Astrocyte of the spinal cord (primary cell): Measurements from ENCODE around the gene JUND.

Experiments
- DNase-seq: peaks from one replicate; pipeline ENCODE4 v3.0.0; 2011; ENCODE audit warnings: low read depth, low spot score
- H3K4me3 ChIP-seq: 2 replicates; pipeline ENCODE4 v1.5.1; 2011; ENCODE audit warnings: low read depth, mild to moderate bottlenecking, low read length, moderate library complexity
- in situ Hi-C: cut with HindIII; loops from 2 replicates; pipeline ENCODE4 v1.10.0; 2017; ENCODE audit warnings: low sequenced_read_pairs
- TF ChIP-seq, protein P1 (sequence below): IDR thresholded peaks from 2 replicates; pipeline ENCODE4 v1.5.1; 2012; ENCODE audit warnings: low read depth, mild to moderate bottlenecking, low read length, inconsistent platforms

JUND gene

DNA sequence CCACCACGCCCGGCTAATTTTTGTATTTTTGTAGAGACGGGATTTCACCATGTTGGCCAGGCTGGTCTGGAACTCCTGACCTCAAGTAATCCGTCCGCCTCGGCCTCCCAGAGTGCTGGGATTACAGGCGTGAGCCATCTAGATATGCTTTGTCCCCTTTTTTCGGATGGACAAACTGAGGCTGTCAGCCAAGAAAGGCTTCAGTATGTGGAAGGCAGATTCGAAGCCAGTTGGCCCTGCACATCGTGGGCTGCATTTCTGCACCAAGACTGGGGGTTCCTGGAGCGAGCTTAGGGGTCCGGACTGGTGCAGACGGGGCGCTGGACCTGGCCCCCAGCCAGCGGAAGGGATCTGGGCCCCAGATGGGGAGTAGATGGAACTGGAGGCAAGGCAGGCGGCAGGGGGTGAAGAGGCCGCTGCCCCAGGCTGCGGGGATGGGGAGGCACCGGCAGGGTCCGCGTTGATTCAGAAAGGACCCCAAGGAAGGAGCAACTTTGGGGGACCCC is 9.7 kb upstream of the JUND start:
- H3K4me3 ChIP-seq: peak overlapping the region; percentile 57
- DNase-seq: no peak
- in situ Hi-C loops: no loop called here

DNA sequence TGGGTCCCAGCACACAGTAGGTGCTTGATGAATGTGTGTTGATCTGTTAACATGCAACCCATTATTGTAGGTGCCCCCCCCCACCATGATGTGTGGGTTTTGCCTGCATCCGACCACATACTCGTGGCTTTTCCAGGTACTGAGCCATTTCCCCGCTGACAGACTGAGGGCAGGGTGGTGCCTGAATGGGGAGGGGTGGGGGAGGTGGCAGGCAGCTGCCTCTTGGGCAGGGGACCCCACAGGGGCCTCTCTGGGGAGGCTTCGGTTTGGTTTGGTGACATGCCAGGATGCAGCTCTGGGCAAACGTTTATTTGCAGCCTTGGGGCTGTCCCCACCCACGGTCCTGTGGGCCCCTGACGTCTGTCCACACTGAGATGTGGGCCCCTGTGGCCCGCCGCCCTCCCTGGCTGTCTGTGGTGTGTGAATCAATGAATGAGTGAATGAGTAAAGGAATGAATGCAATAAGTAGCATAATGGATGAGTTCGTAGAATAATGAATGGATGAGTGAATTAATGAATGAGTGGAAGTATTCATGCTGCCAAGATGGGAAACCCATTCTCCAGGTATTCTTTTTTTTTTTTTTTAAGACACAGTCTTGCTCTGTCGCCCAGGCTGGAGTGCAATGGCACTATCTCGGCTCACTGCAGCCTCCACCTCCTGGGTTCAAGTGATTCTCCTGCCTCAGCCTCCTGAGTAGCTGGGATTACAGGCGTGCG is 9.0 kb upstream of the JUND start:
- H3K4me3 ChIP-seq: no peak overlapping the region
- in situ Hi-C loops: no loop called here
- DNase-seq: no peak
- TF ChIP-seq, protein P1, sequence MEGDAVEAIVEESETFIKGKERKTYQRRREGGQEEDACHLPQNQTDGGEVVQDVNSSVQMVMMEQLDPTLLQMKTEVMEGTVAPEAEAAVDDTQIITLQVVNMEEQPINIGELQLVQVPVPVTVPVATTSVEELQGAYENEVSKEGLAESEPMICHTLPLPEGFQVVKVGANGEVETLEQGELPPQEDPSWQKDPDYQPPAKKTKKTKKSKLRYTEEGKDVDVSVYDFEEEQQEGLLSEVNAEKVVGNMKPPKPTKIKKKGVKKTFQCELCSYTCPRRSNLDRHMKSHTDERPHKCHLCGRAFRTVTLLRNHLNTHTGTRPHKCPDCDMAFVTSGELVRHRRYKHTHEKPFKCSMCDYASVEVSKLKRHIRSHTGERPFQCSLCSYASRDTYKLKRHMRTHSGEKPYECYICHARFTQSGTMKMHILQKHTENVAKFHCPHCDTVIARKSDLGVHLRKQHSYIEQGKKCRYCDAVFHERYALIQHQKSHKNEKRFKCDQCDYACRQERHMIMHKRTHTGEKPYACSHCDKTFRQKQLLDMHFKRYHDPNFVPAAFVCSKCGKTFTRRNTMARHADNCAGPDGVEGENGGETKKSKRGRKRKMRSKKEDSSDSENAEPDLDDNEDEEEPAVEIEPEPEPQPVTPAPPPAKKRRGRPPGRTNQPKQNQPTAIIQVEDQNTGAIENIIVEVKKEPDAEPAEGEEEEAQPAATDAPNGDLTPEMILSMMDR: no peak

More for the DNA sequence above, 9.7 kb upstream of the JUND start:
- TF ChIP-seq, protein P1: peak; percentile 17

DNA sequence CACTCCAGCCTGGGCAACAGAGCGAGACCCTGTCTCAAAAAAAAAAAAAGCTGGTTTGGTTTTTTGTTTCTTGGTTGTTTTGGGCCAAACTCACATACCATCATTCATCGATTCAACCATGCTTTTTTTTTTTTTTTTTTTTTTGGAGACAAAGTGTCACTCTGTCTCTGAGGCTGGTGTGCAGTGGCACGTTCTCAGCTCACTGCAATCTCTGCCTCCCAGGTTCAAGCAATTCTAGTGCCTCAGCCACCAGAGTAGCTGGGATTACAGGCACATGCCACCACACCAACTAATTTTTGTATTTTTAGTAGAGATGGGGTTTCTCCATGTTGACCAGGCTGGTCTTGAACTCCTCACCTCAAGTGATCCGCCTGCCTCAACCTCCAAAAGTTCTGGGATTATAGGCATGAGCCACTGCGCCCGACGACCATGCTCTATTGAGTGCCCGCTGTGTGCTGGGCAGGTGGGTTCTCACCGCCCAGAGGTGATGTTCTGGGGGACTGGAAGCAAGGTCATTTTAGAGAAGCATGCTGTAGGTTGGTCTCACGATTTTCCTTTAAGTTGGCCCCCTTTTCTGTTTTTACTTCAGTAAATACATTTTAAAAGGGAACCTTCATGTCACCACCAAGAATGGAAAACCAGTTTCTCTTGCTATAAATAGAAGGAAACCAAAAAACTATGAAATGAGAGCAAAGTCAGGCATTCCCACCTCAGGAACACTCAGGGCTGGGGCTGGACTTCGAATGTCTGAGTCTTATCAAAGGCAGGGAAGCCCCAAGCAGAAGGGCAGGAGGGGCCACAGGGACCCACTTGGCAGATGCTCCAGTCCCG is 8.3 kb upstream of the JUND start:
- DNase-seq: no peak
- in situ Hi-C loops: no loop called here
- H3K4me3 ChIP-seq: no peak overlapping the region
- TF ChIP-seq, protein P1: no peak

DNA sequence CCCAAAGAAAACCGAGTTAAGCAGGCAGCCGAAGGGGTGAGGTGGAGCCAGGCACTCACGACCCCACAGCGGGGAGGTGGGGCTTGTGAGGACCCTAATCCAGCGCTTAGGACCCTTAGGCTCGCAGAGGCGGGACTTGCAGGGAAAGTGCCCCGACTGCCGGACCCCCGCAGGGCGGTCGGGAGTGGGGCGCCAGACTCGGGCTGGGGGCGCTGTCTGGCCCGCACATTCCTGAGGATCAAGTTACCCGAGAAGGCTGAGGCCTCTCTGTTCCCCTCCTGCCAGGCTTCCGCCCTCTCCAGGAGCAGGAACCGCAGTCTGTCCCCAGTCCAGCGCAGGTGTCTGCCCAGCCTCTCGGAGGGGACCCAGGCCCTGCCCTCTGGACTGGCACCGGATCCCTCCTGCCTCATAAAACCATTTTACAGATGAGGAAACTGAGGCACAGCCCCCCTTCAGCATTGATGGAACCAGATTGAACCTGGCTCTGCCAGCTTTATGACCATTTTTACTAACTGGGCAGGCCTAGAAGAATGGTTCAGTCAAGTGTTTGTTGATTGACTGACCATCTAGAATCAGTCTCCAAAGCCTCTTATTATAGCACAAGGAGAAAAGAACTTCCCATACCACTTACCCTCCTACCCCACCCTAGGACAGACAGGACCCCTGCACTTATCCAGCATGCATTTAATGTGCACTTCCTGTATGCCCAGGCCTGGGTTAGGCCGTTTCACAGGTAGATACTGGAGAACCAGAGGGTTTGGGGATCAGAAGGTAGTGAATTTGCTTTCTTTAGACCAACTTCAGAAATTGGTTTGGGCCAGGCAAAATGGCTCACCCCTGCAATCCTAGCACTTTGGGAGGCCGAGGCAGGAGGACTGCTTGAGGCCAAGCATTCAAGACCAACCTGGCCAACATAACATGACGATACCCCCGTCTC is 6.7 kb upstream of the JUND start:
- TF ChIP-seq, protein P1: peak; percentile 14
- H3K4me3 ChIP-seq: no peak overlapping the region
- in situ Hi-C loops: no loop called here
- DNase-seq: peak; percentile 42

DNA sequence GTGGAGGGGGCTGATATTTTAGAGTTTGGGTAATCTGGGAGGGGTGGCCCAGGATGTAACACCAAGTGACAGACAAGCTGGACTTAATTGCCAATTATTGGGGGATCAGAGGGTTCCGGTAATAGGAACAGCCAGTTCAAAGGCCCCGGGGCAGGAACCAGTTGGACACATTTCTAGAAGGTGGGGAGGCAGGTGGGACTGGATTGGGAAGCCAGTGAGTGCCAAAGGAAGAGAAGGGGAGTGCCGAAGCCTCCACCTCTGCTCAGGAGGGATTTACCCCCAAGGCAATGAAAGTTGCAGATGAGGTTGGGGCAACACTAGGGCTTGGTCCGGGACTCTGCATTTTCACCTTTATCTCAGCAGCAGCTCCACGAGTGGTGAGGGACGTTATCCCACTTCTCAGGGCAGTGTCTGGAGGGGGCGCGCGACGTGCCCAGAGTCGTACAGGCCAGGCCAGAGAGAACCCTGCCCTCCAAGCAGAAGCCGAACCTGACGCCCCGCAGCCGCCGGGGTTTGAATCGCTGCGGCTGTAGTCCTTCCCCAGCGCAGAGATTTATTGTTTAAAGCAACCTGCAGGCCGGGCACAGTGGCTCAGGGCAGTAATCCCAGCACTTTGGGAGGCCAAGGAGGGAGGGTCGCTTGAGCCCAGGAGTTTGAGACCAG is 5.7 kb upstream of the JUND start:
- DNase-seq: no peak
- TF ChIP-seq, protein P1: no peak
- in situ Hi-C loops: no loop called here
- no peak overlapping the region for H3K4me3 ChIP-seq
